Measurements from ENCODE around the gene NR4A1. TPM values are rescaled to one million over a fixed set of nuclear protein-coding genes. Genes with fewer than 3 reads are reported as not detected.

The NR4A1 gene
- total RNA-seq, 1 donor from 2014 or later: 3.1 TPM

- DNase-seq: no peak
These were observed 8.6 kb downstream of the NR4A1 start for GRCh38 chr12:52059582-52060497.

DNA sequence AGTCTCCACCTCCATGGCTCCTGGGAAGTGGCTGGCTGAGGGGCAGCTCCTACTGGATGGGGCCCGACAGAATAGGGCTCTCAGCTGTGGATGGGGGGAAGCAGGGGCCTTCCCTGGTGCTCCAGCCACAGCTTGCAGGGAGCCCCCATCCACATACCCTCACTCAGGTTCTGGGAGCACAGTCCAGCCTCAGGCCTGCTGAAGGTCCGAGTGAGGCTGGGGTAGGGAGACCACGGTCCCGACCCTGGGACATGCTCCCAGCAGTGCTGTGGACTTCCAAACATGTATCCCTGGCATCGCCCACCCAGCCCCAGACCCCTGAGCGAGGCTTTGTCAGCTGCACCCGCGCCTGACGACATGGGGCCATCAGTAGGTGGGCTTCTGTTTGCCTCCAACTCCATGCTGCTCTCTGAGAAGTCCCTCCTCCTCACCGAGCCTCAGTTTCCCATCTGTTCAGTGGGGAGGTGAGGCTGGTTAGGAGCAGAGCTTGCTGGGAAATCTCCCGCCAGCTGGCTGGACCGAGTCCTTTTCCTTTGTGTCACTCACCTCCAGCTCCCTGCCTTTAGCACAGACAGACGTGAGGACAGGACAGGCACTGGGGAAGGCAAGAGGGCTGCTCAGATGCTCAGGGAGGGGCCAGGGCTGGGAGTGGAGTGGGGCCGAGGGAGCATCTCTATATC is 9.4 kb downstream of the NR4A1 start:
- no peak for DNase-seq

- no peak for DNase-seq
These were observed 10.4 kb downstream of the NR4A1 start for GRCh38 chr12:52061470-52062166.

GRCh38 chr12:52062167-52063081 is 11.2 kb downstream of the NR4A1 start:
- DNase-seq: no peak

GRCh38 chr12:52063082-52063924 is 12.1 kb downstream of the NR4A1 start:
- DNase-seq: no peak

- DNase-seq: peak; percentile 78
These were observed 12.9 kb downstream of the NR4A1 start for GRCh38 chr12:52063981-52064649.

DNA sequence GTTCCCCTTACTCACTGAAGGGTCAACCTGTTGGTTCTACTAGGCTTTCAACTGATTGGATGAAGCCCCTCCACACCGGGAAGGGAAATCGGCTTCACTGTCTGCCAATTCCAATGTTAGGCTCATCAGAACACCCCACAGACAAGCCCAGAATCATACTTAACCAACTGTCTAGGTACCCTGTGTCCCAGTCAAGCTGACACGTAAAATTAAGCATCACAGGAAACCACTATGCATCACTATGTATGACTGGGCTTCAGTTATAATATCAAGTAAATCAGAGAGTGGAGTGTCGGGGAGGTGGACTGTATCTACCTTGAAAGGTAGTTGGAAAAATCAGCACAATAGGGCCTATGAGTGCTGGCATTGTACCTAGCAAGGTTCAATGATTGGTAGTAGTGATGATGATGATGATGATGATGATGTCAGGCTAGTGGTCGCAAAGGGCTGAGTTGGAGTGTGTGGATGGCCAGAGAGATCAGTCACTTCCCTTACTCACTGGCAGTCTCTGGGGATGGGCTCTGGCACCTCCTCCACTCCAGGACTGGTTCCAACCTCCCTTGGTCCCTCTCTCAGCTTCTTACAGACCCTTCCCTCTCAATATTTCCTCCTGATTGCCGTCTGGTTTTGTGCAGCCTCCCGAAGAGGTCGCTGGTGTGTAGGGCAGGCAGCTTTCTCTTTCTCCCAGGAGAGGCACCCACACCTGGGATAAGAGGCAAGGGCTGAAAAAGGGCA is 15.3 kb downstream of the NR4A1 start:
- DNase-seq: no peak

DNA sequence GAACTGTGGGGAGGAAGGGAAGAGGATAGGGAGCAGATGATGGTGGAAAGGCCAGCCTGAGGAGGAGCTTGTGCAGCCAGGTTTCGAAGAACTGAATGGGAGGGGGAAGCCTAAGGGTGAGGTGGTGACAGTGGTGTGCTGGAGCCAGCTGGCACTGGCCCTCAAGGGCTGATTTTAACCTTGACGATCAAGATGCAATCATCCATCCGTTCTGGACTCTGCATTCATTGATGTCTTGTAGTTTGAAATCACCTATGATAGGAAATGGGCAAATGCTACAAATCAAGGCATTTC is 15.8 kb downstream of the NR4A1 start:
- no peak for DNase-seq

GRCh38 chr12:52069327-52070184 is 18.3 kb downstream of the NR4A1 start, which contains the start of gene ATG101:
TSS of gene ATG101 (plus strand) at chr12:52069978. CDS start at chr12:52073651, 3,673 bp downstream.
- peak; percentile 97 for DNase-seq

DNA sequence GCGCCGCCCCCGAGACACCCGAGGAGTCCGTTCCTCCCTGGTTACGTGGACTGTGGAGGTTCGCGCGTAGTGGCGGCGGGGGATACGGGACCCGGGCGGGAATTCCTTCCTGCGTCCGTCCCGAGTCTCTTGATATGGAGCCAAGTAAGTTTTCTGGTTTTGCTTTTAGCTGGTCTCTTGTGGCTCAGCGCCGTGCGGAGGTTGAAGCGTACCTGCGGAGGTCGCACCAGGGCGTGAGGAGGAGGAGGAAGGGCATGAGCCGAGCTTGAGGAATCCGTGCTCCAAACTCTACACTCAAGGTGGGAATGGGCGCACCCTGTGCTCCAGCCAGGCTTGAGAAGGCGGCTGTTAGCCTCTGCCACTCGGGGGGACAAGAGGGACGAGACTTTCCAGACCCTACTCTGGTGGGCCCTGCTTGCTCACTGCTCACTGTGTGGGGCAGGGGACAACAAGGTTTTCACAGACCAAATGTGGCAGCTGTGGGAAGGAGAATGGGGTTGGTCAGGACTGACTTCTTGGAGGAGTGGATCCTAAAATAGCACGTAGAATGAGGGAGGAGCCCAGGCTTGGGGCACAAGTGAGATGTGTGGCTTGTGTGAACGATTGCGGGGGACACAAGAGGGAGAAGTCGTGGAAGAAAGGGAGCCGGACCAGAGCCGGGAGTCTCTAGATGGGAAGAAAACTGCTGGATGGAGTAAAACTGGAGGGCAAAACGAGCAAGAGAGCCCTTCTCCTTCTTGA is 19.1 kb downstream of the NR4A1 start:
- peak; percentile 28 for DNase-seq

- DNase-seq: no peak
These were observed 22.5 kb downstream of the NR4A1 start for GRCh38 chr12:52073531-52074381.

DNA sequence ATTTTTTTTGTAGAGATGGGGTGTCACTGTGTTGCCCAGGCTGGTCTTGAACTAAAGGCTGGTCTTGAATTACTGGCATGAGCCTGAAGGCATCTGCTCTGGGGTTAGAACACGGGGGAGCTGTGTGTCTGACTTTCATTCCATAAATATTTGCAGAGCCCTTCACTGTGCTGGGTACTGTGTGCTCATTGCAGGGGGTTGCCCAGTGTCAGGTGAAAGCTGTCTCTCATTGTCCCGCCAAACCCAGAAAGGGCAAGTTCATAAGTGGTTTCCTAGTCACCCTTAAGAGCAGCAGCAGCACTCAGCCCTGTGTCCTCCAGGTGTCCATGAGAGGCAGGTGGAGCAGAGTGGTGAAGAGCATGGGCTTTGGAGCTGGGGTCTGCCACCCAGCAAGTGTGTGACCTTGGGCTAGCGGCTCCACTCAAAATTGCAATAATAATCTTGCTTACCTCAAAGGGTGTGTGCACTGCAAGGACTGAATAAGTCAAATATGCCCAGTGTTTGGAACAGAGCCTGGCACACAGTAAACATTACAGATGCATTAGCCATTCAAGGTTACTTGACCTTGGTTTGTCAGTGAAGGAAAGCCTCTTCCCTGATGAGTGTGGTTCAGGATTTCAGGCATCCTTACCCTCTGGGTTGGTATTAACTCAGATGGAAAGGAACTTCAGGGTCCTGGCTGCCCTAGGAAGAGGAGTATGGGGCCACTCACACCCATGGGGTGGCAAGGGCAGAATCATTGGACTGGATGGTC is 23.9 kb downstream of the NR4A1 start:
- no peak for DNase-seq

DNA sequence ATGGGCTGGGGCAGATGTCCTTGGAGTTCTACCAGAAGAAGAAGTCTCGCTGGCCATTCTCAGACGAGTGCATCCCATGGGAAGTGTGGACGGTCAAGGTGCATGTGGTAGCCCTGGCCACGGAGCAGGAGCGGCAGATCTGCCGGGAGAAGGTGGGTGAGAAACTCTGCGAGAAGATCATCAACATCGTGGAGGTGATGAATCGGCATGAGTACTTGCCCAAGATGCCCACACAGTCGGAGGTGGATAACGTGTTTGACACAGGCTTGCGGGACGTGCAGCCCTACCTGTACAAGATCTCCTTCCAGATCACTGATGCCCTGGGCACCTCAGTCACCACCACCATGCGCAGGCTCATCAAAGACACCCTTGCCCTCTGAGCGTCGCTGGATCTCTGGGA is 25.6 kb downstream of the NR4A1 start:
- DNase-seq: no peak

DNA sequence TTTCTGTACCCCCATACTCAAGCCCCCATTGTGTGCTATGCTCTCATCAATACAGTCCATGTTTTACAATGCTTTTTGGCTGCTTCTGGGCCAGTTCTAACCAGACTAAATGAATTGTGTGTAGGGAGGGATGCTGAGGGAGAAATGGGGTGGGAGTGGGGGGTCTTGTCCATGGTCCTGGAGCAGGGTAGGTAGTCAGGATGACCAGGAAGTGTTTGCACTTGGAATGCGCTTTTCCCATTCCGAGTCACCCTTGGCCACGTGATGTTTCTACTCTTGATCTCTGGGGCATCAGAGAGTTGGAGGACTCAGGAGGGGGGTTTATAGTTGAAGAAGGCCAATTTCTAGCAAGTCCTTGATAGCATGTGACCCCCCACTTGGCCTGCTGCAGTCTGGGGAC is 27.0 kb downstream of the NR4A1 start:
- DNase-seq: no peak

DNA sequence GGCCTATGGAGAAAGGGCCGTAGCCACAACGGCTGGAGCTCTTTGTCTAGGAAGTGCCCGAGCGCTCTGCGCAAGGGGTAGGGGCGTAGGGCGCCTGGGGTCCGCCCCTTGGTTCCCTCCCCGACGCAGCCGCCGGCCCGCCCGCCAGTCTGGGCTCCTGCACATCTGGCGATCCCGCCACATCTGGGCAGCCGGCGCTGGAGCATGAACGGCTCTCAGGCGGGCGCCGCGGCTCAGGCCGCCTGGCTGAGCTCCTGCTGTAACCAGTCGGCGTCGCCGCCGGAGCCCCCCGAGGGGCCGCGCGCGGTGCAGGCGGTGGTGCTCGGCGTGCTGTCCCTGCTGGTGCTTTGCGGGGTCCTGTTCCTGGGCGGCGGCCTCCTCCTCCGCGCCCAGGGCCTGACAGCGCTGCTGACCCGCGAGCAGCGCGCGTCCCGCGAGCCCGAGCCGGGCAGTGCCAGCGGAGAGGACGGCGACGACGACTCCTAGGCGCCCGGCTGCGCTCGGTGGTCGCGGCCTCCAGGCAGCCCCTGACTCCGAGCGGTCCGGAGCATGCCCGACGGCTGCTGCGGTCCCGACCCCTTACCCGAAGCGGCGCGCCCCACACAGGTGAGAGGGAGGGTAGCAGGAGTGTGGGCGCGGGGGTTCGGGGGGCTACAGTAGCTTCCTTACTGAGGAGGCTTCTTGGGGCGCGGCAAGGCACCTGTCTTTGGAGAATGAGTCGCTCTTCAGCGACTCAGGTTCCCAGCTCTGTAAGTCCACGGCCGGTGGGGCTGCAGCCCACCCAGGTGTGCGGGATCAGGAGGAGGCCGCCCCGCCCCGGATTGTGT is 28.5 kb downstream of the NR4A1 start, which contains the start of gene SMIM41:
SMIM41 (plus strand) TSS at position 129 of the 827 bp plus-strand sequence; CDS start at position 205, 76 bp downstream.
- DNase-seq: no peak
